EL (cell line): Measurements from ENCODE around the gene HUWE1.
A peak's percentile ranks its signal among the peaks of the same experiment; 100 is the strongest.

ENCODE experiments used
- DNase-seq: peaks from one replicate; pipeline ENCODE4 v3.0.0-alpha.2; 2016

HUWE1 gene

DNA sequence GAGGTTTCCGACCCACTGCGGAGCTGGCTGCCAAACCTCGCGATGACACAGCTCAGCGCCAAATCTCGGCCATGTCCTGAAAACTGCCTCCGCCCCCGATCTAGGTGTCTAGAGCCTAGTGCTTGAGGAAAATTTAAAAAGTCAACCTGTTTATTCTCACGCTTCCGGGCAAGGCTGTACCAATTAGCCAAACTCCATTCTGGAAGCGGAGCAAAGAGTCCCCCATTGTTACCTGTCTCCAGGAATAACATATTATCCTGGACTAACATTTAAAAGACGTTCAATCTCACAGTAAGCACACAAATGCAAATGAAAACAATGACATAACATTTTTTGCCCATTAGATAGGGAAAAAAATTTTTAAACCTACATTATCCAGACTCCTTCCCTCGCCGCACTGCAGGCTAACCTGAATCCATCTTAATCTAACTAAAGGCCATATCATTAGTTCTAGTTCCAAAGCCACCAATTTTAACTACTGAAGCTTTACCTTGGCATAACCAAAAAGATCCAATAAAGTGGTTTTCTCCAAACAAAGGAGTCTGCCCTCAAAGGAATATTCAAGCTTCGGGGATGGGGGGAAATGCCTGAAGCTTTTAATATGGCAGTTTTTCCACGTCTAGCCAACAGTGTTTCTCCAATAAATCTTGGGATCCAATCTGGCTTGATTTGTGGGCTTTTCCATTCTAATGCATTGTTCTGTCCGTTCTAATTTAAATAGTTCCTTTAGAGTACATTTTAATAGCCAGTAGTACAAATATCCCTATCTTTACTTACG is 1.9 kb downstream of the HUWE1 start:
- no peak for DNase-seq

DNA sequence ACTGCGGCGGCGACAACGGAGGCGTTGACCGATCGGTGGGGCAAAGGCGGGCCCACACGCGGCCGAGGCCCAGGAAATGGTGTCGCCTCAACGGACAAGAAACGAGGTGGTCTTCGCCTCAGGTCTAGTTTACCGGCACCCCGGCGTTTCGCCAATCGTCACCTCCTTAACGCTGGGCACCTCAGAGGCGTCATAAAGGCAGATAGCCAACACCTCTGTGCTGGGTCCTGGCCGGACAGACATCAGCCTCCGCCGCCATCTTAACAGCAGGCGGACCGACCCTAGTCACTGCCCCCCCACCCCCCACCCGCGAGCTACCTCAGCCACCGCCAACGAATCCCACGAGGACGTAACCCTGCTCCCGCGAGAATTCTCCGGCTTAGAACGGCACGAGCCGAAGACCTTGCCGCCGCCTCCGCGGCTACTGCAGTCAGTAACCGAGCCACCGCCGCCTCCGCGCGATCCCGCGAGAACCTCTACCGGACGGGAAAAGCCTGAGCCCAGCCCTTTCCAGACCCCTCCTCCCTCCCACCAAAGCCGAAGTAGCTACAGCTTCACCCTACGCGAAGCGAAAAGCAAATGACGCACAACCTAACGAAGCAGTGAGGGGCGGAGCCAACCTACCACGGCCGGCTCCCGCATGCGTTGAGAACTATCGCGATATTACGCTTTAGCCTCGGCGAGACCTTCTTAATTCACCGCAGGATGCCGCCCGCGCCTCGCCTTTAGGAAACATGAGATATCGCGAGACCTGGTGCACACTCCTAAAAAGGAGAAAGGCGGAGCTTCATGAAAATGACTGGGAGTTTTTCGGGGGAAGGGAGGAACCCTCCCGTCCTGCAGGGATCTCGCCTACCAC is 2.7 kb downstream of the HUWE1 start:
- peak; percentile 97 for DNase-seq

DNA sequence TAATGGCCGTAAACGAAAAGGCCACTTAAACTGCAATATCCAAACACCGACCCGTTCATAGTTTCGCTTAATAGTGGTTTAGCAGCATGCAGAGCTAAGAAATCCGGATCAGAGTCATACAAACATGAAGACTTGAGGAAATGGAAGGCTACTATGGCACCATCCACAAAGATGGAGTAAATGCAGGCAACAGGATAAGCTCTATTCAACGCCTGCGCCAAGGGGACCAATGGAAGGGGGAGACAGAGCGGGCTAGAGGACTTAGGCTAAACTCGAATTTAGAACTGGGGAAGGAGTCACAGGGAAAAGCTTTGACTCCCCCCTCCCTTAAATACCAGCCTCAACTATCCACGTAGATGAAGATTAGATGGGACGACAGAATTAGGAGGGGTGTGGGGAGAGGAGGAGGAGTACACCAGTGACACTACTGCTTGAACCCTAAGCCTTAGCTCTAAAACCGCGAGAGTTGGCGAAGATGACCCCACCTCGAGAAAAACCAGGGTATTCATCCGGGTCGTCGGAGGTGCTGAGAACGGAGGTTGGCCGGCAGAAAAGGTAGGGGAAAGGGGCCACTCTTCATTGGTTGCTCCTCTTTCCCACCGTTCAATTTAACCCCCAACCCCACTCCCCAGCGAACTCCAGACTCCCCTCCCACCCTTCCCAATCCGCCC is 3.5 kb downstream of the HUWE1 start:
- DNase-seq = peak; percentile 71

DNA sequence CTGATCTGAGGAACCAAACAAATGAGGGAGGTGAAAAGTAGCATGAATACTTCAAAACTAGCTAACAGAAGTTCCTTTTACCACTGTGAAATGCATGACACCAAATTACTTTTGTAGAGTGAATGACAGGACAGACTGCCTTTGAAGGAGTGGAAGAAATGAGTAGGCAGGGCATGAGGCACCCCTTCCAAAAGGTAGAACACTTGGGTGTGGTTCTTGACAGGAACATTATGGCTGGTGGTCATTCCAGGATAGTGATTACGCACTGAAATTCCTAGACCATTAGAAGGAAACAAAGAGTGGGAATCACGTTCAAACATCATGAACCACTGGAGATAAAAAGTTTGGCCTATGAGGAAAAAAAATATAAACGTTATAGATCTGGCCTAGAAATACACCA is 4.9 kb downstream of the HUWE1 start:
- DNase-seq = no peak

DNA sequence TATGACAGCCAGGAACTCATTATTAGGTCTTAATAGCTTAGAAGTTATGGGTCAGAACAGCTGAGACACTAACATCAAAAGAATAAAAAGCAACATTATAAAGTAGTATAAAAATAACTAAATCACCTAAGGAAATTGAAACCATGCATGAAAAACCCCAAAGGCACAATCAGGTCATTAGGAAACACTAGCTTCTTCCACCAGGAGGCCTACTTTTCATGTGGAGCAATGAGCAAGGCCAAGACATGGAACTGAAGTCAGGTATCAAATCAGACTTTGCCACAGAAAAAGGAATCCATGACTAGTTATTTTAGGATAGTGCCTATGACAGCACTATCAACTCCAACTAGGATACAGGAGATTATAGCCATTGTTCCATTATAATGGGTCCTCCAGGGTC is 7.9 kb downstream of the HUWE1 start:
- DNase-seq = no peak

DNA sequence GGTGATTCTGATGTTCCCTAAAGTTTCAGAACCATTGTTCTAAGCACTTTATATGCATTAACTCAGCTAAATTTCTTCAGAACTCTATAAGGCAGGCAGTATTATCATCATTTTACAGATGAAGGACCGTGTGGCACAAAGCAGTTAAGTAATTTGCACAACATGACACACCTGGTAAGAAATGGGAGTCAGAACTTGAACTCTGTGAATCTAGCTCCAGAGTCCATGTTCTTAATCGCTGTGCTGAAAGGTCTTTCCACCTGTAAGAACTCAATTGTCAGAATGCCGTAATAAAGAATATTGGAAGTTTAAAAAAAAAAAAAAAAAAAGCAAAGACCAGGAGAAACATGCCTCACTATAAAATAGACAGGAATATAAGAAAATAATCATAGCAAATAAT is 9.2 kb downstream of the HUWE1 start:
- DNase-seq = no peak

DNA sequence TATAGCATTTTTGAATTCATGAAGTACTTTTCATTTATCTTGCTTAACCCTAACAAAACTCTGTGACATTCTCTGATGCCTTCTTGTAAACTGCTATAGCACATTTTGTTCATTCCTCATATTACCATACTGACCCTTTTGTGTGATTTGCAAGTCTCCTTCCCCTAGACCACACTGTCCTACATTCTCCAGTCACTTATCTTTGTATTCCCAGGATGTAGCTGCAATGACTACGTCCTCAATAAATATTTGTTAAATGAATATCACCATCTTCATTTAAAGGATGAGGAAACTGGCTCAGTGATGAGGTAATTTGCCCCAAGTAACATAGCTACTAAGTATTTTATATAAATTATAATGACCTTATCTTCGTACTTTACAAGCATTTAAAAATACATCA is 11.9 kb downstream of the HUWE1 start:
- DNase-seq = peak; percentile 42

DNA sequence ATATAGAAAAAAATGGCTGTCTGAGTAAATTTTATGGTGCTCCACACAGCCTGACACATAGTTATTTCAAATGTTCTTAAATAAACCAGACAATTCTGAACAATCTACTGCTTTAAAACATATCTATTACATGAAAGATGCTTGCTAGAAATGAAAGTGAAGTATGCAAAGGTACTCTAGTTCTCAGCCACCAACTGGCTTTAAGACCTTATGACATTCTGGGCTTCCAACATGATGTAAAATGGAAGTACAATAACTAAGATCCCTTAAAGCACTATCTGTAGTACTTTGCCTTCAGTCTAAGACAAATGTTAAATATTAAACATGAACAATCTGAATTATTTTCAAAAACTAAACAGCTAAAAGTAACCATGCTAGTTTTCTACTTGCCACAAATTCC is 17.3 kb downstream of the HUWE1 start:
- DNase-seq = no peak

DNA sequence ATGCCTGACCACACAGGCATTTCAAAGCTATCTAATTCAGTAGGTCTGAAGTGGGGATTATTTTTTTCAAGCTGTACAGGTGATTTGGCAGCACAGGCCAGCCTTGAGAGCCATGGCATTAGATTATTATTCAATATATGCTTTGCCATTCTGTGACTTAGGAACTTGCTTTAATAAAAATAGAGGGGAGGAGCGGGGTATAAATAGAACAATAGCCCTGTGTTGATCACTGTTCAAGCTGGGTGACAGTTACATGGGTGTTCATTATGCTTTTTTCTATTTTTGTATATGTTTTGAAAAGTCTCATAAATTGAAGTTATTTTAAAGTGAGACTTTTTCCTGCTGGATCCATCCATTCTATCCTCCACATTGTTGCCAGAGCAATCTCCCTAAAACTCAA is 20.3 kb downstream of the HUWE1 start:
- DNase-seq = no peak

DNA sequence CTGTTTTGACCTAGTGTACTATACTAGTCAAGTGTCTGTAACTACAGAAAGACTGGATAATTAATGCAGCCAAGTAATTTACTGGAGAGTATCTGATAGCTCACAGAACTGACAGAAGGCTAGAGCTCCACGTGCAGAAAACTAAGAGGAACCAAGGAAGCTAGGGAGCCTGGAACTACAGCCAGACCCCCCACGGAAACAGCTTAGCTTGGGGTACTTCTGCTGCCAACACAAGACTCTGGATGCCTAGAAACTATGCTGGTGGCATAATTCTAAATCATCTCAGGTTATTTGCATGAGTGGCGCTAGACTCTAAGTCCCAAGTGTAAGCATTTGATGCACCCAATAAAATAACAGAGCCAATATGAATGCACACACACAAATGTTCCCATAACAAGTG is 26.5 kb downstream of the HUWE1 start:
- no peak for DNase-seq

DNA sequence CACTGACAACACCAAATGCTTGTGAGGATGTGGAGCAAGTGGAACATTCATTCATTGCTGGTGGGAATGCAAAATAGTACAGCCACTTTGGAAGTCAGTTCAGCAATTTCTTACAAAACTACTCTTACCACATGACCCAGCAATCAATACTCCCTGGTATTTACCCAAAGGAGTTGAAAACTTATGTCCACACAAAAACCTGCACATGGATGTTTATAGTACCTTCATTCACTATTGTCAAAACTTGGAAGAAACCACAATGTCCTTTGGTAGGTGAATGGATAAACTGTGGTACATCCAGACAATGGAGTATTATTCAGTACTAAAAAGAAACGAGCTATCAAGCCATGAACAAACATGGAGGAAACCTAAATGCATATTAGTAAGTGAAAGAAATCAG is 27.5 kb downstream of the HUWE1 start:
- DNase-seq = no peak

DNA sequence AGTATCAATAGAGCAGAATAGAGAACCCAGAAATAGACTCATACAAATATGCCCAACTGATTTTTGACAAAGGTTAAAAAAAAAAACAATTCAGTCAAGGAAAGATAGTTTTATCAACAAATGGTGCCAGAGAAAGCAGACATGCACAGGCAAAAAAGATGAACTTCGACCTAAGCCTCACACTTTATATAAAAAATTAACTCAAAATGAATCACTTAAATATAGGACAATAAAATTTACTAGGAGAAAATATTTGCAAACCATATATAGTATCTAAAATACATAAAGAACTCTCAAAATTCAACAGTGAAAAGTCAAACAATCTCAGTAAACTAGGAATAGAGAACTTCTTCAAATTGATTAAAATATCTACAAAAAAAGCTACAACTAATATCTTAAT is 29.7 kb downstream of the HUWE1 start:
- DNase-seq = no peak

DNA sequence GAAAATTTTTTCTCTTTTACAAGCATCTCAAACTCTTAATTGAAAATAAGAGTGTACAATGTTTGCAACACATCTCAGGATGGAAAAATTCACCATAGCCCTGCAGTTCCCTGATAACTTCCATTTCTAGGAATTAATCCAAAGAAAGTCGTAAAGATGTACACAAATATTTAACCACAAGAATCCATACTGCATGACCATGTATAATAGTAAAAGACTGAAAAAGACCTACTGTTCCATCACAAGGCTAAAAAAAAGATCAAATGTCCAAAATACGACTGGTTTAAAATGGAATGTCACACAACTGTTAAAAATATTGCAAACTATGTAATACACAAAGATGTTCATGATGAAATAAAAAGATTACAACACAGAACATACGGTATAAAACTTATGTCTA is 32.1 kb downstream of the HUWE1 start:
- peak; percentile 8 for DNase-seq

DNA sequence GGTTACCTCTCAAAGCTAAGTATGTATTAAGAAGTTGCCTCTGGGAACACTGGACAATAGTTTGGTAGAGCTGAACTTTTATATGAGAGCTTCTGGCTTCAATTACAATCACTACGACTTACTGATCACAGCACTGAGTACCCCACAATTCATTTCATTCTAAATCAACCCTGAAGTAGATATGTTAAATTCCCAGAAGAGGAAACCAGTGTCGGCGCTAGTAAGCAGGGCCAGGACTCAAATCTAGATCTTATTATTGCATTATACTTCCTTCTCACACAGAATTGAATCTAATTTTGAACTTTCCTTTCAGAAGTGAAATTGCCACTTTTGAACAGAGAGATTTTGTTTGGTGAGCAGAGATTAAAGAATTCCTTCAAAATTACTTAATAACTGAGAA is 41.8 kb downstream of the HUWE1 start:
- DNase-seq = no peak

DNA sequence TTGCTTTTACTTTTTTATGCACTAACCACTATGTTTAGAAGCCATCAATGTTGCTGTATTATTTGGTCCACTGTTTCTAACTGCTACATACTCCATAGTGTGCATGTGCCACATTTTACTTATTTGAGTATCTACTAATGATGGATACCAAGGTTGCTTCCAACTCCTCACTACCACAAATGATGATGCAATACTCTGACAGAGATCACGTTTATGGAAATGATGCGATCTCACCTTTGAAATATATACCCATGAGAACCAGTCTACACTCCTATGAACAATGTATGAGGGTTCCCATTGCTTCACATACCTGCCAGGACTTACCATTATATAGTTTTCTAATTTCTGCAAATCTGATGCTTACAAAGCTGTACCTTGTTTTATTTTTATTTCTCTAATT is 44.2 kb downstream of the HUWE1 start:
- no peak for DNase-seq

DNA sequence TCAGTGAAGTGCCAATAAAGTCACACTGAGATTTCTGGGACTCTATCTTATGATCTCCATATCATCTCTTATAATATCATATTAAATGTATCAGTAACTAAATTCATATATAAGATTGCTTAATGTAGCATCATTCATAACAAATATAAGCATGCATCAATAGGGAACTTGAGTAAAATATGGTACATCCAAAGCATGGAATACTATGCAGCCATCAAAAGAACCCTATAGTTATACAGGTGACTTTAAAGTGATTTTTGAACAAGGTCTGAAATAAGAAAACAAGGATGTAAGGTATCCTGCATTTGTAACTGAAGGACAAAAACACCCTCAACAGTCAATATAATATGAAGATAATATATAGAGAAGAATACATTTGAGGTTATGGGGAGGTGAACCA is 47.3 kb downstream of the HUWE1 start:
- DNase-seq = no peak

DNA sequence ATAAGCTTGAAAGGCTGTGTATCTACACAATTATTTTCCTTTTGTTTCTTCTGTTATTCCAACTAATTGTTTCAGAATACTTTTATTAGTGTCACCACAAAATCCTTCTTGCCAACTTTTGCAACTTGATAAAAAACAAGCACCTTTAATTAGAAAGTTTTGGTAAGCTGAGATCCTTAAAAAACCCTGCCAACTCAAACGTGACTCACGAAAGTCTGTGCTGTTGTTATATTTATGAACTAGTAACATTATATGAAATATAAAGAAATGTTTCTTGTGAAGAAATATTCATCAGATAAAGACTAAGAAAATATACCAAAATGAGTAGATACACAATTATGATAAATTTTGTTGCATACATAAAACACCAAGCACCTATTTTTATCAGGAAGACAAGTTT is 49.0 kb downstream of the HUWE1 start:
- DNase-seq = no peak

DNA sequence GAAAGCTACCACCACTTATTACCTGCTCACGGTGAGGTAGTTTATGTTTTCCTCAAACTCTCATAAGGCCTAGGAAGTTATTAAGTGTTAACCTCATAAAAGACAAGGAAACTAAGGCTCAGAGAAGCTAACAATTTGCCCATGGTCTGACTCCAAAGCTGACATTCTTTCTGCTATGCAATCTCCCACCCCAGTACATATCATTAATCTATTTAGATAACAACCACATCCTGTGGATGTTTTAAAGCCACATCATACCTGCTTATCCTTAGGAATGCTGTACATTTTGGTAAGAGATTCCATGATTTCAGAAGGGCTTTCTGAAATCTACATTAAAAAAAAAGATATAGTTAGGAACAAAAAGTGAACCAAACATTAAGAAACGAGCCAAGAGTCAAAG is 55.4 kb downstream of the HUWE1 start:
- peak; percentile 28 for DNase-seq

DNA sequence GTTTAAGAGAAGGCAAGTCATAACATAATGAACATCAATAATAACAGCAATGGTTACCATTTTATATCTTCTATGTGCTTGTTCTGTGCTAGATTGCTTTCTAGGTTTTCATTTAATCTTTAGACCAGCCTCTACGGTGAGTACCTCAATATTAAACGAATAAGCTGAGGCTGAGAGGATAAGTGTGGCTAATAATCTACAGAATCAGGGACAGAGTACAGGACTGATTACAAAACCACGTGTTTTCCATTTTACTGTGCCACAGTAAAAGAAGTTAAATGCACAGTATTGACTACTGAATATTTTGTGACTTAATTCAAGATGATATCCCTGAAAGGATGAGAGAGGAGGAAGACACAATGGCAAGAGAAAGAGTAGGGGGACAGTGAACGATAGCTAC is 56.3 kb downstream of the HUWE1 start:
- no peak for DNase-seq

DNA sequence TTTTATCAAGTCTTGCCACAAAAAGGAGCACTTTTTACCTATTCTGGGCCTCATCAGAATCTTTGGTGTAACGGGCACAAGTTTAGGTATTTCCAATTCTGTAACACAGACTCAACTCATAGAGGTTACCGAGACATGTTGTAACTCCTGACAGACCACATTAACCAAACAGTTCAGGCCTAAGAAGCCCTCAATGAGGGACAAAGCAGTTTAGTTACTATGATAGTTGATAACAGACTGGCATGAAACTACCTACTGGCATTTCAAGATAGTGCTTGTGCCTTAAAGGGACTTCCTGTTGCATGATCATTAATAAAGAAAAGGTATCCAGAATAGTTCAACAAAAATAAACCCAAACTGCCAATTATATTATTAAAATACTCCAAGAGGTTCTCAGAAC is 64.1 kb downstream of the HUWE1 start:
- DNase-seq = no peak

DNA sequence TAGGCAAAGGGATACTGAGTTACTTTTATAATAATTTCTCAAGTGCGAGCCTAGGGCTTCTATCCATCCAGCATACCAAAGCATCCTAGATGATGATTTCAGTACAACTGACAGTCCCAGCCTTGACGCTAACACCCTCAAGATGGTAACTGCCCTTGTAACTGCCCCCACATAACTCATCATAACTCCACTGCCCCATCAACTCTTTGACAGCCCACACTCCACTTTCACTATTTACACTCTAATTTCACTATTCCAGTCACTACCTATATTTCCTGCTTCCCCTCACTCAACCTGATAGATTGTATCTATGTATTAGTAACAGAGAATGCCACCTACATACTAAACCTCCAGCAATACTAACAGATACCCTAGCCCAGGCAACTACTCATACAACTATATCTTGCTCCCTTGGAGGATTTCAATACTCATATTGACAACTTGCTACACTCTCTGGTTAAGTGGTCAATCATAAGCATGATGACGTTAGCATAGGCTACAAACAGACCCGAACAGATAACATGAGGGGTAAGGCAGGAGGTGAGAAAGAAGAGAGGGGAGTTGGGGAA is 65.0 kb downstream of the HUWE1 start:
- DNase-seq = no peak

DNA sequence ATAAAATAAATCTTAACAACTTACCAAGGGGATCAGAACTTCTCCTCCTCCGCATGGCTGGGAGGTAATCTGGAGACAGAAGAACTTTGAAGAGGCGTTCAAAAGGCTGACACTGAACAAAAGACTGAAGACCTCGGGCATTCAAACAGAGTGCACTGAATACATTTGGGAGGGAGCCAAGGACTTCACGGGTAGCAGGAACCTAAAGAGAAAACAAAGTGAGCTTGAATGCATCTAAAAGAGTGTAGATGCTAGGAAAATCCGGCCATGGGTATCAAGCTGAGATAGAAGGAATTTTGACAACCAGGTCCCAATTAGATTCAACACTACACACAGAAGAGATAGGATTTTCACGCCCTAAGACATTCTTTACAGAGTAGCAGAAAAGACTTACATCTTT is 69.6 kb downstream of the HUWE1 start:
- DNase-seq = no peak

DNA sequence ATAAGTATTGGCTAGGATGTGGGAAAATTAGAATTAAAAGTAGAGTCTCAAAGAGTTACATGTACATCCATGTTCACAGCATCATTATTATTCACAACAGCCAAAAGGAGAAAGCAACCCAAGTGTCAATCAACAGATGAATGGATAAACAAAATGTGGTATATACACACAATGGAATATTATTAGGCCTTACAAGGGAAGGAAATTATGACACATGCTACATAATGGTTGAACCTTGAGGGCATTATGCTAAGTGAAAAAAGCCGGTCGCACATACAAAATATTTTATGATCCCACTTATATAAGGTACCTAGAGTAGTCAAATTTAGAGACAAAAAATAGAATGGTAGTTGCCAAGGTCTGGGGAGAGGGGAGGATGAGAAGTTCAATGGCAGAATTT is 80.1 kb downstream of the HUWE1 start:
- no peak for DNase-seq

DNA sequence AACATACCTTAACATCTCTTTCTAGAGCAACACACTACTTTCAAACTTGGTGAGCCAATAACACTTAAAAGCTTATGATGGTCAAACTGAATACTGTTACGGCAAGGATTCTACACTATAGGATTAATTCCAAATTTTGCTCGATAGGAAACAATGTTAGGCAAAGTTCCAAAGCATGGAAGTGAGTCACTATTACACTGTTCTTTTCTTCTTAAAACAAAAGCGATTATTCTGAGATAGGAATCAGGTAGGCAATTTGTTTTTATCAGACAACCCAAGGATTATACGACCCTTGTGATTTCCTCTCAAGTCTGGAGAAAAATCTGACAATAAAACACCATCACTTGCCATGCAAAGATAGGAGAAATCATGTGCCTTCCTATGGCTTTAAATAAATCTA is 81.5 kb downstream of the HUWE1 start:
- DNase-seq = no peak
